ENCODE results near the gene CKM. TPM values are rescaled to one million over a fixed set of nuclear protein-coding genes. Genes with fewer than 3 reads are reported as not detected.
"Not testable (repeated sequence)": the region's sequence is repeated elsewhere in the genome, so short reads cannot be mapped to it uniquely, and the experiment has no call there.

Gene CKM
- total RNA-seq, 1 experiment from 2014 or later: not detected

DNA sequence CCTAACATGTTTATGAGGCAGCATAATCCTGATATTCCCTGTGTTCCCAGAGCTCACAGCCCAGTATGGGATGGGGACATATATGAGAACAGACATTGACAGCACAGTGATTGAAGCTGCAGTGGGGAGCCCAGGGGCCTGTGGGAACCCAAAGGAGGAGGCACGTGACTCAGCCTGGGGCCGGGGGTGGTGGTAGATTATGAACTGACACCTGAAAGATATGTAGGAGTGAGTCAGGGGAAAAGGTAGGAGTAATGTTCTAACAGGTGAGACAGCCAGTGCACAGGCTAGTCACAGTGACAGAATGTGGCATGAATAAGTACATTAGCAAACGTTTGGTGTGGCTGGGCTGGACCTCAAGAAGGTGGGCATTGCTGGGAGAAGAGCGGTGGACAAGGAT is 29.0 kb downstream of the CKM start:
- DNase-seq (ENCODE audit: low read depth): no peak

- no peak for DNase-seq (ENCODE audit: low read depth)
Observed at GRCh38 chr19:45291834-45292233, 30.8 kb downstream of the CKM start.

DNA sequence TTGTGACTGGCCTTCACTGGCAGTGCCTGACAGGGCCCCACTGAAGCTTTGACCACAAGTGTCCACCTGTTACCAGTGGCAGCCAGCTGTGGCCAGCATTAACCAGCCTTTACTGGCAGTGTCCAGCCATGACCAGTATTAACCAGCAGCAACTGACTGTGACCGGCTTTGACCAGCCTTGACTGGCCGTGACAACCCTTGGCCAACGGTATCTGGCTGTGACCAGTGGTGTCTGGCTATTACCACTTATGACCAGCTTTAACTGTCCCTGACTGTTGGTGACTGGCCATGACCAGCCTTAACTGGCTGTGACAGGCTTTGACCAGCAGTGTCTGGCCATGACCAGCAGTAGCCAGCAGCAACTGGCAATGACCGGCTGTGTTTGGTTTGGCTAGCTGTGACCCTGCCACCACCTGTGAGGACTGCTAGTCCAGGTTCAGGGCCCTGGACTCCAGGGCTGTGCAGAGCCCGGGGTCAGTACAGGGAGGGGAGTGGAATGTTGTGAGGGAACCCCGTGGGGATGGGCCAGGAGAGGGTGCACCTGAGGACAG is 32.2 kb downstream of the CKM start:
- no peak for DNase-seq (ENCODE audit: low read depth)

DNA sequence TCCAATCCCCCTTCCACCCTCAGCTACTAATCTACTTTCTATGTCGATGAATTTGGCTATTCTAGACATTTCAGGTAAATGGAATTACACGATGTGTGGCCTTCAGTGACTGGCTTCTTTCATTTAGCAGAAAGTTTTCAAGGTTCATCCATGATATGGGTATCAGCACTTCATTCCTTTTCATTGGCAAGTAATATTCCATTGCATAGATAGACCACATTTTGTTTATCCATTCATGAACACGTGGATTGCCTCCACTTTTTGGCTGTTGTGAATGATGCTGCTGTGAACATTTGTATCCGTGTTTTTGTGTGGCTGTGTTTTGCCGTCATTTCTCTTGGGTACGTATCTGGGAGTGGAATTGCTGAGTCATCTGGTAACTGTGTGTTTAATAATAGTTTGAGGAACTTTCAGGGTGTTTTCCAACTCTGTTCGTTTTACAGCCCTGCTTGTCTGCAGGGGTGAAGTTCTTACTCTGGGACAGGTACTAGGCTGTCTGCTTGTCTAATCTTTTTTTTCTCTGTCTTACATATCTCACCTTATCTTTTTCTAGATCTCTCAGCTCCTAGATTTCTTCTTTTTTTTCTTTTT is 39.1 kb downstream of the CKM start:
- no peak for DNase-seq (ENCODE audit: low read depth)

DNA sequence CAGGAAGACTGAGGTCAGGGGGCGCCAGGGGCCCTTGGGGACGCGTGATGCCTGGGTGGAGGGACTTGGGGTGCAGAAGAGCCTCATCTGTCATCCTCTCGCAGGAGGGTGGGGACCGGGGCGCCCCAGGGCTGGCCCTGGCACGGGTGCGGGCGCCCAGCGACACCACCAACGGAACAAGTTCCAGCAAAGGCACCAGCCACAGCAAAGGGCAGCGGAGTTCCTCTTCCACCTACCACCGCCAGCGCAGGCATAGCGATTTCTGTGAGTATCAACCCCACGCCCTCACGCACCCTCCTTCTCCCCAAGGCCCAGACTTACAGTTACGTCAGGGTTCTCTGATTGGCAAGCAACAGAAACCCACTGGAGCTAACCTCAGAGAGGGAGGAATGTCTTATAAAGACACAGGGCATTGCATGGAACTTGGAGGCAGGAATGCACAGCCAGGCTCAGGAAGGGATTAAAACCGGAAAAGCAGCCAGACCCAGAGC is 42.2 kb downstream of the CKM start:
- DNase-seq (ENCODE audit: low read depth): no peak

- DNase-seq (ENCODE audit: low read depth): no peak
Observed at GRCh38 chr19:45279587-45280192, 43.0 kb downstream of the CKM start.

DNA sequence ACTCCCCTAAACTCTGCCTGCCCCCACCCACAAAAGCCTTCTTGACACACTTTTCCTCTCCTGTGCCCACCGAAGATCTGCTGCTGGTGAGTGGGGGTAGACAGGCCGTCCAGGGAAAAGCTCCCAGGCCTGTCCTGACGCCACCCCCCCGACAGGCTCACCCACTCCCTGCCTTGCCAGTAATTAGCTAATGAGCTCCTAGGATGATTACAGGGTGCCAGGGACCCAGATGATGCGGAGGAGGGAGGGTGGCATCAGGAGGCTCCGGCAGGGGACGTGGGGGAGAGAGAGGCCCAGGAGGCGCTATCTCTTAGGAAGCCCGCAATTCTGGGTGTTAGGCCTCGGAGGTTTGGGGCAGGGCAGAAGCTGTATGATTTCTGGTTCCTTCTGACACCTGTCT is 44.6 kb downstream of the CKM start:
- DNase-seq (ENCODE audit: low read depth): no peak

GRCh38 chr19:45276284-45276687 is 46.4 kb downstream of the CKM start:
- no peak for DNase-seq (ENCODE audit: low read depth)

- no peak for DNase-seq (ENCODE audit: low read depth)
Observed at GRCh38 chr19:45275370-45275971, 47.2 kb downstream of the CKM start.

DNA sequence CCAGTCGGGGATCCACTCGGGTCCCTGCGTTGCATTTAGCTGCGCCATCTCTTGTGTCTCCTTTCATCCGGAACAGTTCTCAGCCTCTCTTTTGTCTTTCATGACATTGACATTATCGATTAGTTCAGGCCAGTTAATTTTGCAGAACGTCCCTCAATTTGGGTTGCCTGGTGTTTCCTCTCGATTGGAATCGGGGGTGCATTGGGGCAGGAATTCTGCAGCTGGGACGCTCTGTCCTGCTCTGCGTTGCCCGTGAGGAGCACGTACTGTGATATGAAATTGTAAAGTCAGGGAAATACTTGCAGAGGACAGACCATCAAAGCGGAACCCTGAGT is 49.2 kb downstream of the CKM start:
- DNase-seq (ENCODE audit: low read depth): no peak

- no peak for DNase-seq (ENCODE audit: low read depth)
Observed at GRCh38 chr19:45271735-45272108, 51.0 kb downstream of the CKM start.

DNA sequence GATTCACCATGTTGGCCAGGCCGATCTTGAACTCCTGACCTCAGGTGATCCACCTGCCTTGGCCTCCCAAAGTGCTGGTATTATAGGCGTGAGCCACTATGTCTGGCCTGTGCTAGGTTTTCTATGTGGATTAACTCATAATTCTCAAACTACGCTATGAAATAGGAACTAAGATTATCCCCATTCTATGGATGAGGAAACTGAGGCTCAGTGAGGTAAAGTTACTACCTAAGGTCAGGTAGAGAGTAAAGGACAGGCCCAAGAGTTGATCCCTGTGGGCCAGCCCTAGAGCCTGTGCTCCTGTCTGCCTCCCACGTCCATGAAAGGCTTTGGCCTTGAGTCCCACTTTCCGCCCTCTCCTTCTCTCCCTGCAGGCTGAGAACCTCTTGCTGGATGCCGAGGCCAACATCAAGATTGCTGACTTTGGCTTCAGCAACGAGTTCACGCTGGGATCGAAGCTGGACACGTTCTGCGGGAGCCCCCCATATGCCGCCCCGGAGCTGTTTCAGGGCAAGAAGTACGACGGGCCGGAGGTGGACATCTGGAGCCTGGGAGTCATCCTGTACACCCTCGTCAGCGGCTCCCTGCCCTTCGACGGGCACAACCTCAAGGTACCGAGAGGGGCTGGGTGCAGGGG is 51.5 kb downstream of the CKM start:
- DNase-seq (ENCODE audit: low read depth): no peak

- not testable (repeated sequence) for DNase-seq (ENCODE audit: low read depth)
Observed at GRCh38 chr19:45269939-45270338, 52.7 kb downstream of the CKM start.

GRCh38 chr19:45267296-45267695 is 55.4 kb downstream of the CKM start:
- no peak for DNase-seq (ENCODE audit: low read depth)

- DNase-seq (ENCODE audit: low read depth): no peak
Observed at GRCh38 chr19:45265375-45265774, 57.3 kb downstream of the CKM start.

GRCh38 chr19:45264781-45265317 is 57.8 kb downstream of the CKM start:
- DNase-seq (ENCODE audit: low read depth): no peak

DNA sequence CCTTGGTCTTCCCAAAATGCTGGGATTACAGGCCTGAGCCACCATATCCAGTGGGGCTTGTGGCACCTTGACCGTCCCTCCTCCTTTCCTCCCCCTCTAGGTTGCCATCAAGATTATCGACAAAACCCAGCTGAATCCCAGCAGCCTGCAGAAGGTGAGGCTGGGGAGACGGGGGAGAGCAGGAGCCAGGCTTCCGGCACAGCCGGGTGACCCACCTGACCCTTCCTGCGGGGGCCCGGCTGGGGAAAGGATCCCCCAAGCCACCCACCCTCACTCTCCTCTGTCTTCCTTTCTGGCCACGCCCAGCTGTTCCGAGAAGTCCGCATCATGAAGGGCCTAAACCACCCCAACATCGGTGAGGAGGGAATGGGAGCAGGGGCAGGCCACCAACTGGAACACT is 59.7 kb downstream of the CKM start:
- no peak for DNase-seq (ENCODE audit: low read depth)

DNA sequence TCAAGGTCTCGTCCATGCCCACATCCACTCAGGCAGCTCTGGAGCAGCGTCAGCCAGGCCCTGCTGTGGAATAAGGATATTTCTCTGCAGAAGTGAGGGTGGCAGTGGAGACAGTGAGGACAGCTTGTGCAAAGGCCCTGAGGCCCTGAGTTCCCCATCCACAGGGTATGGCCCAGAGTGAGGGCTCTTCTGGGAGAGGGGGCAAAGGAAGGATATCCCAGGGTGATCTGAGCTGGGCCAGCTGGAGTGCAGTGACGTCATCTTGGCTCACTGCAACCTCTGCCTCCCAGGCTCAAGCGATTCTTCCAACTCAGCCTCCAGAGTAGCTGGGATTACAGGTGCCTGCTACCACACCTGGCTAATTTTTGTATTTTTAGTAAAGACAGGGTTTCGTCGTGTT is 60.1 kb downstream of the CKM start:
- no peak for DNase-seq (ENCODE audit: low read depth)

- DNase-seq (ENCODE audit: low read depth): no peak
Observed at GRCh38 chr19:45258862-45259261, 63.8 kb downstream of the CKM start.

GRCh38 chr19:45256836-45257235 is 65.8 kb downstream of the CKM start:
- no peak for DNase-seq (ENCODE audit: low read depth)
